Prostate gland (tissue), 2 donors: ENCODE results near the gene ARFRP1.

ENCODE experiments used
- POLR2A ChIP-seq: fragments of 450-650 bp; IDR thresholded peaks from one replicate; pipeline ENCODE4 v1.6.1; 2016; ENCODE audit warnings: antibody characterized with exemption, mild to moderate bottlenecking
- TF ChIP-seq, protein P1 (sequence below), 4 experiments: fragments of 200-600 bp in 2 of 4; fragments of 450-650 bp in 2 of 4; sonication (generic) in 2 of 4; IDR thresholded peaks; 1 replicate in 3 of 4; 2 replicates in 1 of 4; pipeline ENCODE4 v1.5.1; 2016 to 2019; ENCODE audit warnings: antibody characterized with exemption in 4 of 4, mild to moderate bottlenecking in 2 of 4, moderate library complexity in 2 of 4

DNA sequence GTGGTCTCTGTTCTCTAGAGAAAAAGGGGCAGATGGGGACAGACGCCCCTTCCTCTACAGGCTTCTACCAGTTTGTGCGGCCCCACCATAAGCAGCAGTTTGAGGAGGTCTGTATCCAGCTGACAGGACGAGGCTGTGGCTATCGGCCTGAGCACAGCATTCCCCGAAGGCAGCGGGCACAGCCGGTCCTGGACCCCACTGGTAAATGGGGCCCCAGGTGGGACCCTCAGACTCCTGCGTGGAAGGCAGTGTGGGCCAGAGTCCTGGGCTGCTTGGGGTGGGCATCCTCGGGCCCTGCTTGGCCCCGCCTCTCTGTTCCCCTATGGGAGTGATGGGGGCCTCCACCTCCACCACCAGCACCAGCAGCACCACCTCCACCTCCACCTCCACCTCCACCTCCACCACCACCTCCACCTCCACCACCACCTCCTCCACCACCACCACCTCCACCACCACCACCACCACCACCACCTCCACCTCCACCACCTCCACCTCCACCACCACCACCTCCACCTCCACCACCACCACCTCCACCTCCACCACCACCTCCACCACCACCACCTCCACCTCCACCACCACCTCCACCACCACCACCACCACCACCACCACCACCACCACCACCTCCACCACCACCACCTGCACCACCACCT, 14.6 kb downstream of the ARFRP1 start:
- TF ChIP-seq, protein P1, sequence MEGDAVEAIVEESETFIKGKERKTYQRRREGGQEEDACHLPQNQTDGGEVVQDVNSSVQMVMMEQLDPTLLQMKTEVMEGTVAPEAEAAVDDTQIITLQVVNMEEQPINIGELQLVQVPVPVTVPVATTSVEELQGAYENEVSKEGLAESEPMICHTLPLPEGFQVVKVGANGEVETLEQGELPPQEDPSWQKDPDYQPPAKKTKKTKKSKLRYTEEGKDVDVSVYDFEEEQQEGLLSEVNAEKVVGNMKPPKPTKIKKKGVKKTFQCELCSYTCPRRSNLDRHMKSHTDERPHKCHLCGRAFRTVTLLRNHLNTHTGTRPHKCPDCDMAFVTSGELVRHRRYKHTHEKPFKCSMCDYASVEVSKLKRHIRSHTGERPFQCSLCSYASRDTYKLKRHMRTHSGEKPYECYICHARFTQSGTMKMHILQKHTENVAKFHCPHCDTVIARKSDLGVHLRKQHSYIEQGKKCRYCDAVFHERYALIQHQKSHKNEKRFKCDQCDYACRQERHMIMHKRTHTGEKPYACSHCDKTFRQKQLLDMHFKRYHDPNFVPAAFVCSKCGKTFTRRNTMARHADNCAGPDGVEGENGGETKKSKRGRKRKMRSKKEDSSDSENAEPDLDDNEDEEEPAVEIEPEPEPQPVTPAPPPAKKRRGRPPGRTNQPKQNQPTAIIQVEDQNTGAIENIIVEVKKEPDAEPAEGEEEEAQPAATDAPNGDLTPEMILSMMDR (IDR thresholded peaks at IDR 0.05): no peak
- no peak for TF ChIP-seq POLR2A
